ENCODE results near the gene KAT2A. TPM values are rescaled to one million over a fixed set of nuclear protein-coding genes. Genes with fewer than 3 reads are reported as not detected.

Gene KAT2A
- total RNA-seq, 6 experiments from 2014 or later, result 21.5 to 36.2 (median 25.3) TPM

GRCh38 chr17:42163696-42164407 lies 42.7 kb upstream of the KAT2A start:
- Mint-ChIP-seq H3K36me3 (ENCODE audit: low read depth) (no peaks in the 10 kb centered on the region), H3K4me3 (no peak overlapping the region), H3K9me3 (no peaks in the 10 kb centered on the region), H3K27ac (no peak overlapping the region), H3K4me1 (ENCODE audit: low read depth) (no peaks in the 10 kb centered on the region), H3K27me3 (ENCODE audit: insufficient read depth) (peaks cover 9% of the 10 kb centered on the region)
- no peak for DNase-seq
- TF ChIP-seq CTCF (IDR thresholded peaks at IDR 0.05), result no peak

GRCh38 chr17:42163113-42163512 lies 41.9 kb upstream of the KAT2A start:
- H3K36me3 Mint-ChIP-seq (ENCODE audit: low read depth), result no peaks in the 10 kb centered on the region
- no peaks in the 10 kb centered on the region for H3K9me3 Mint-ChIP-seq
- no peak for DNase-seq
- peaks cover 8% of the 10 kb centered on the region for H3K27me3 Mint-ChIP-seq (ENCODE audit: insufficient read depth)
- no peak overlapping the region for H3K27ac Mint-ChIP-seq
- no peak overlapping the region for H3K4me3 Mint-ChIP-seq
- no peaks in the 10 kb centered on the region for H3K4me1 Mint-ChIP-seq (ENCODE audit: low read depth)
- peak; percentile 71 for TF ChIP-seq CTCF (IDR thresholded peaks at IDR 0.05)

GRCh38 chr17:42160531-42160910 lies 39.4 kb upstream of the KAT2A start:
- H3K36me3 Mint-ChIP-seq (ENCODE audit: low read depth), result no peaks in the 10 kb centered on the region
- peaks cover 4% of the 10 kb centered on the region for H3K27me3 Mint-ChIP-seq (ENCODE audit: insufficient read depth)

GRCh38 chr17:42159796-42160530 lies 38.8 kb upstream of the KAT2A start:
- Mint-ChIP-seq H3K27me3 (ENCODE audit: insufficient read depth) (peaks cover 4% of the 10 kb centered on the region; the same call in 1 of the 2 replicates), H3K36me3 (ENCODE audit: low read depth) (no peaks in the 10 kb centered on the region), H3K4me1 (ENCODE audit: low read depth) (peaks cover 8% of the 10 kb centered on the region; the same call in 1 of the 2 replicates), H3K9me3 (no peaks in the 10 kb centered on the region), H3K27ac (no peak overlapping the region), H3K4me3 (no peak overlapping the region)
- TF ChIP-seq CTCF (IDR thresholded peaks at IDR 0.05), result no peak
- no peak for DNase-seq

More at GRCh38 chr17:42160531-42160910, 39.4 kb upstream of the KAT2A start:
- TF ChIP-seq CTCF (IDR thresholded peaks at IDR 0.05), result no peak
- Mint-ChIP-seq H3K9me3 (no peaks in the 10 kb centered on the region), H3K4me1 (ENCODE audit: low read depth) (peaks cover 6% of the 10 kb centered on the region; the same call in 1 of the 2 replicates), H3K27ac (no peak overlapping the region), H3K4me3 (no peak overlapping the region)
- no peak for DNase-seq

- H3K27me3 Mint-ChIP-seq (ENCODE audit: insufficient read depth), result no peaks in the 10 kb centered on the region
- peaks cover 28% of the 10 kb centered on the region for H3K4me1 Mint-ChIP-seq (ENCODE audit: low read depth)
- 0 out of 2 replicates have a peak, but pooled peaks cover 10% of the 10 kb centered on the region for H3K36me3 Mint-ChIP-seq (ENCODE audit: low read depth)
- H3K27ac Mint-ChIP-seq, result peak overlapping the region; percentile 31; the same call in 1 of the 2 replicates
- no peaks in the 10 kb centered on the region for H3K9me3 Mint-ChIP-seq
- no peak for DNase-seq
- peak overlapping the region; percentile 93 for H3K4me3 Mint-ChIP-seq
- no peak for TF ChIP-seq CTCF (IDR thresholded peaks at IDR 0.05)
These were observed 34.5 kb upstream of the KAT2A start for GRCh38 chr17:42155614-42156045.

Measured in HFFc6 (cell line).